ENCODE data around the gene ABR.

ABR gene

DNA sequence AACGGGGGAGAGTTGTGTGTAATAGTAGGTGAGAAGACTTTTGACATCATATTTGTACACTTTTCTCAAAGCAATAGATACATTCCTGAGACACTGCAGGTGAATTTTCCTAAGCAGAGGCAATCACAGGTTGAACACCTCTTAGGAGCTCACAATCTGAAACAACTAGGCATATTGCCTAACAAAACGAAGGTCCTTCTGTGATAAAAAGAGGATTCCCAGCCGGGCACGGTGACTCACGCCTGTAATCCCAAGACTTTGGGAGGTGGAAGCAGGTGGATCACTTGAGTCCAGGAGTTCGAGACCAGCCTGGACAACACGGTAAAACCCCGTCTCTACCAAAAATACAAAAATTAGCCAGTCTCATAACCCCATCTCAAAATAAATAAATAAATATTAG, 217.6 kb downstream of the ABR start:
- no peak for DNase-seq (ENCODE audit: low read depth)
- TF ChIP-seq, protein P1, sequence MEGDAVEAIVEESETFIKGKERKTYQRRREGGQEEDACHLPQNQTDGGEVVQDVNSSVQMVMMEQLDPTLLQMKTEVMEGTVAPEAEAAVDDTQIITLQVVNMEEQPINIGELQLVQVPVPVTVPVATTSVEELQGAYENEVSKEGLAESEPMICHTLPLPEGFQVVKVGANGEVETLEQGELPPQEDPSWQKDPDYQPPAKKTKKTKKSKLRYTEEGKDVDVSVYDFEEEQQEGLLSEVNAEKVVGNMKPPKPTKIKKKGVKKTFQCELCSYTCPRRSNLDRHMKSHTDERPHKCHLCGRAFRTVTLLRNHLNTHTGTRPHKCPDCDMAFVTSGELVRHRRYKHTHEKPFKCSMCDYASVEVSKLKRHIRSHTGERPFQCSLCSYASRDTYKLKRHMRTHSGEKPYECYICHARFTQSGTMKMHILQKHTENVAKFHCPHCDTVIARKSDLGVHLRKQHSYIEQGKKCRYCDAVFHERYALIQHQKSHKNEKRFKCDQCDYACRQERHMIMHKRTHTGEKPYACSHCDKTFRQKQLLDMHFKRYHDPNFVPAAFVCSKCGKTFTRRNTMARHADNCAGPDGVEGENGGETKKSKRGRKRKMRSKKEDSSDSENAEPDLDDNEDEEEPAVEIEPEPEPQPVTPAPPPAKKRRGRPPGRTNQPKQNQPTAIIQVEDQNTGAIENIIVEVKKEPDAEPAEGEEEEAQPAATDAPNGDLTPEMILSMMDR (IDR thresholded peaks at IDR 0.05; ENCODE audit: control insufficient read depth, extremely low read depth, insufficient read depth): no peak
- no peak overlapping the region for H3K4me3 ChIP-seq (ENCODE audit: low read depth, low read length)

GRCh38 chr17:958712-959451, 220.9 kb downstream of the ABR start:
- TF ChIP-seq, protein P1 (IDR thresholded peaks at IDR 0.05; ENCODE audit: control insufficient read depth, extremely low read depth, insufficient read depth): no peak
- H3K4me3 ChIP-seq (ENCODE audit: low read depth, low read length): no peak overlapping the region
- no peak for DNase-seq (ENCODE audit: low read depth)

DNA sequence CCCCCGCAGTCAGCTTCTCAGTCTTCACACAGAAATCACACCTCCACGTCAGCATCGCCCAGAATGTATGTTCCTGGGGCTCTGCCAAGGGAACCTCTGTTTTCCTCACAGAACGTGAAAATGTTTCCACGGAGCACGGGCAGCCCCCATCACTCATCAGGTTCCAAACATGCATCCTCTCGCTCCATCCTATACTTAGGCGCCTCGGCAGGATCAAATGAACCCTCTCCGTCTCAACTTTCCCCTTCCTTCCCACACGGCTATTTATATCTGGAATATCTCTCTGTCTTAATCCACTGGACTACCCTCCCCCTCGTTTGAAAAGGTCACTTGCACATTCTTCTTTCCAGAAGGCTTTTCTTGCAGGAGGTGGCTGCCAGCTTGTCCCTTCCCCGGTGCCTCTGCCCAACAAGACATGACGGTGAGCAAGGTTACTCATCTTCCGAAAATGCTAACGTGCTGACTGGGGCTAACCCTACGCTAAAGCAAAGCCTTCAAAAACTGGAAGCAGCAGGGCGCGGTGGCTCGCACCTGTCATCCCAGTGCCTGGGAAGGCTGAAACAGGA, 221.8 kb downstream of the ABR start:
- no peak for DNase-seq (ENCODE audit: low read depth)
- no peak overlapping the region for H3K4me3 ChIP-seq (ENCODE audit: low read depth, low read length)
- TF ChIP-seq, protein P1 (IDR thresholded peaks at IDR 0.05; ENCODE audit: control insufficient read depth, extremely low read depth, insufficient read depth): no peak

GRCh38 chr17:956905-957304, 222.9 kb downstream of the ABR start:
- no peak for DNase-seq (ENCODE audit: low read depth)
- H3K4me3 ChIP-seq (ENCODE audit: low read depth, low read length): no peak overlapping the region
- TF ChIP-seq, protein P1 (IDR thresholded peaks at IDR 0.05; ENCODE audit: control insufficient read depth, extremely low read depth, insufficient read depth): no peak

- TF ChIP-seq, protein P1 (IDR thresholded peaks at IDR 0.05; ENCODE audit: control insufficient read depth, extremely low read depth, insufficient read depth): no peak
- no peak overlapping the region for H3K4me3 ChIP-seq (ENCODE audit: low read depth, low read length)
- no peak for DNase-seq (ENCODE audit: low read depth)
Observed at GRCh38 chr17:954431-955164, 225.2 kb downstream of the ABR start.

DNA sequence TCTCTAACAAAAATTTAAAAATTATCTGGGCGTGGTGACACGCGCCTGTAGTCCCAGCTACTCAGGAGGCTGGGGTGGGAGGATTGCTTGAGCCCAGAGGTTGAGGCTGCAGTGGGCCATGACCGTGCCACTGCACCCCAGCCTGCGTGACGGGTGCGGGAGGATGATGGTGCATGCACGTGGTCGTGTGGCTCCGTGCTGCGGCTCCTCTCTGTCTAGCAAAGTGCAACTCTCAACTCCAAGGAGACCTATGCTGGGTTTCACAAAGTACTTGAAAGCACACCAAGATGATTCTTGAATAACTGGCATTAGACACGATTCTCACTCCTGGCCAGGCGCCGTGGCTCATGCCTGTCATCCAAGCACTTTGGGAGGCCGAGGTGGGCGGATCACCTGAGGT, 226.0 kb downstream of the ABR start:
- TF ChIP-seq, protein P1 (IDR thresholded peaks at IDR 0.05; ENCODE audit: control insufficient read depth, extremely low read depth, insufficient read depth): no peak
- H3K4me3 ChIP-seq (ENCODE audit: low read depth, low read length): no peak overlapping the region
- DNase-seq (ENCODE audit: low read depth): no peak

Data from LNCaP clone FGC (cell line).